Jurkat, Clone E6-1 (cell line): ENCODE measurements around the gene CARHSP1.
"Not testable (repeated sequence)": the region's sequence is repeated elsewhere in the genome, so short reads cannot be mapped to it uniquely, and the experiment has no call there.

ENCODE experiments used
- DNase-seq: peaks from one replicate; pipeline ENCODE4 v3.0.0-alpha.2; 2011; ENCODE audit warnings: low read depth, low spot score
- H3K4me3 ChIP-seq: 2 replicates; pipeline ENCODE4 v1.5.1; 2011; ENCODE audit warnings: mild to moderate bottlenecking, low read length, control low read depth, moderate library complexity

Gene CARHSP1

DNA sequence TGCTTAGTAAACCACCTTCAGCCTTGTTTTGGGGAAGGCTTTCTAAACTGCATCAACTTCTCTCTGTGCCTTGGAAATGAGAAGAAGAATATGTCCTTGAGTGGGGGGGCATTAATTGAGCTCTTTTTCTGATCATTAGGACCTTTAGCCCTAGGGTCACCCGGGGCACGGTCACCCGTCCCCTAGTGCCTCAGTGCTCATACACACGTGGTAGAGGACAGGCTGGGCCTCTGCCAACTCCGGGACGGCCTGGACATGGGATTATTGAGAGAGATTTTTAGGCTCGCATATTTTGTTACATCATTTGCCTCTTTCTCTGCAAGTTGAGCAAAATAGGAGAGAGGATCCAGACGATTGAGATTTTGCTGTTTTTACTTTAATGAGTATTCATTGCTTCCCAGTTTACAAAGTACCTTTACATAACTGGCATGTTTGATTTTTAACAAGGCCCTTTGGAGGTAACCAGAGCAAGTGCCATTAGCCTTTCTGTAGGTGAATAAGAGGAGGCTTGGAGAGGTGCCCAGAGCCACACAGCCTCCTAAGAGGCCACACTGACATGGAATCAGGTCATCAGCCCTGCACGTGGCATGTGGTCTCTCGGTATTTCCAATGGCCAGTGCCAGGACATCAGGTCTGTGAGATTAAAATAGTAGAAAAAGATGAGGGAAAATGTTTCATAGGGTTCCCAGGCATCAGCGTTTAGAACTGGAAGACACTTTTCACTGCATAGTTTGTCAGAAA lies 60.0 kb downstream of the CARHSP1 start:
- no peak overlapping the region for H3K4me3 ChIP-seq
- DNase-seq, result no peak

DNA sequence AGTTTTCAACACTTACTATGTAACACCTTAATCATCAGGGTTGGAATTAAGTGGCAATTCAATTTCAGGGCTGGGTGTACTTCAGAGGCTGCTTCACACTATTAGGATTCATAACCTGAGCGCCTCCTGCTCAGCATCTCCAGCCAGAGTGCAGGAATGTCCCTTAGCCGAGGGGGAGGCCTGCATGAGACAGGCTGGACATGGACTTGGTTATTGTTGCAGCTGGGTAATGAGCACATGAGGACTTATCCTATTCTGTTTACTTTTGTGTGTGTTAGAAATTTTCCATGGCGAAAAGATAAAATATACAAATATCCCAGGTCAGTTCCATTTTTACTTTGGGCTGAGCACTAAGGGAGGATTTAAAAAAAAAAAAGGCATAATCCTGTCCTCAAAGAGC lies 60.8 kb downstream of the CARHSP1 start:
- DNase-seq, result no peak
- H3K4me3 ChIP-seq, result no peak overlapping the region

GRCh38 chr16:8807189-8807588 lies 61.6 kb downstream of the CARHSP1 start:
- no peak overlapping the region for H3K4me3 ChIP-seq
- no peak for DNase-seq

DNA sequence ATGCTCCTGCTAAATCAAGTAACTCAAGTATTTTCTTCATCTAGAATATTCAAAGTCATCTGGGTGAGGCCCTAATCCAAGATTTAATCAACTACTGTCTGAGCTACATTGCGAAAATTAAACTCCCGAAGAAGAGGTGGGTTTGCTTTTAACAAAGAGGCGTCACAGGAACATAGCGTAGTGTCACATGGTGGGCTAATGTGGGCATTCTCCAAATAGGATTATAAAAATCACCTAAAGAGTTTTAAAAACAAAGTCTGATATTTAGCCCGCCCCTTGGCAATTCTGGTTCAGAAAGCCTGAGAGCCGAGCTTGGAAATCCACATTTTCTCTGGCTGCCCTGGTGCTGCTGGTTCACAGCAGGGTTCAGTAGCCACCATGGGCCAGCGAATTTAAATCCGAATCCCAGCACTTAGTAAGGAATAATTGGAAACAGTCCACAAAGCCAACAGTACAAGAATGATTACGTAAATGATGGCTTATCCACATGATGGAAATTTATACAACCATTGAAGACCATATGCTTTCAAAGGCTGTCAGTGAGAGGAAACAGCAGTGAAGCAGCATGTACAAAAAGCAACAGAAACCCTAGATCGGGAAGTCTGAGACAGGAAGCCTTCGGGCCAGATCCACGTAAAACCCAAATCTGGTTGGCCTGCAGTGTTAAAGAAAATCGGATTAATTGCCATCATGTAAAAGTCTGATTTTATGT lies 62.4 kb downstream of the CARHSP1 start:
- DNase-seq, result no peak
- H3K4me3 ChIP-seq, result no peak overlapping the region

- no peak overlapping the region for H3K4me3 ChIP-seq
These were observed 64.5 kb downstream of the CARHSP1 start for GRCh38 chr16:8804313-8804712.

DNA sequence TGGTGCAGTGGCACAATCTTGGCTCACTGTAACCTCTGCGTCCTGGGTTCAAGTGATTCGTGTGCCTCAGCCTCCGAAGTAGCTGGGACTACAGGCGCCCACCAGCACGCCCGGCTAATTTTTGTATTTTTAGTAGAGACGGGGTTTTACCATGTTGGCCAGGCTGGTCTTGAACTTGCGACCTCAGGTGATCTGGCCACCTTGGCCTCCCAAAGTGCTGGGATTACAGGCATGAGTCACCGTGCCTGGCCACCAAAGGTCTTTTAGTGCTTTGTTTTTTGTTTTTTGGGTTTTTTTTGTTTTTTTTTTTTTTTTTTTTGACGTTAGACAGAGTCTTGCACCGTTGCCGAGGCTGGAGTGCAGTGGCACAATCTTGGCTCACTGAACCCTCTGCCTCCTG lies 65.1 kb downstream of the CARHSP1 start:
- not testable (repeated sequence) for DNase-seq, H3K4me3 ChIP-seq

More at GRCh38 chr16:8804313-8804712, 64.5 kb downstream of the CARHSP1 start:
- no peak for DNase-seq
